Chondrocyte (in vitro differentiated cells): ENCODE measurements around the gene GGNBP2. TPM values are rescaled to one million over a fixed set of nuclear protein-coding genes. Genes with fewer than 3 reads are reported as not detected.

Experiments
- DNase-seq: peaks from one replicate; pipeline ENCODE4 v3.0.0; 2021; ENCODE audit warnings: mixed read lengths, low spot score
- H3K27ac Mint-ChIP-seq: one replicate; pipeline ENCODE4 v1.8.0; 2021; ENCODE audit warnings: mild to moderate bottlenecking, moderate library complexity, mixed read lengths; ENCODE audit not compliant: unreplicated experiment
- H3K27me3 Mint-ChIP-seq: 2 replicates; pipeline ENCODE4 v1.8.0; 2021; ENCODE audit warnings: low read depth, mixed read lengths
- H3K36me3 Mint-ChIP-seq: 2 replicates; pipeline ENCODE4 v1.8.0; 2021; ENCODE audit warnings: low read depth, mixed read lengths
- H3K4me1 Mint-ChIP-seq: 2 replicates; pipeline ENCODE4 v1.8.0; 2021; ENCODE audit warnings: low read depth, mild to moderate bottlenecking, mixed read lengths
- H3K4me3 Mint-ChIP-seq: one replicate; pipeline ENCODE4 v1.8.0; 2021; ENCODE audit warnings: mild to moderate bottlenecking, moderate library complexity, mixed read lengths; ENCODE audit not compliant: unreplicated experiment
- H3K9me3 Mint-ChIP-seq: 2 replicates; pipeline ENCODE4 v1.8.0; 2021; ENCODE audit warnings: low read depth, mixed read lengths
- total RNA-seq: library from RNA; stranded (reverse); gene quantifications from 3 replicates; pipeline ENCODE4 v1.2.1, GENCODE V29; 2021
- TF ChIP-seq, protein P1 (sequence below): fragments of 200-600 bp; sonication (generic); IDR thresholded peaks from 2 replicates; pipeline ENCODE4 v1.5.0; 2021; ENCODE audit warnings: antibody characterized with exemption, mild to moderate bottlenecking, moderate library complexity

The GGNBP2 gene
- total RNA-seq, 1 donor from 2014 or later, result 68.2 TPM

DNA sequence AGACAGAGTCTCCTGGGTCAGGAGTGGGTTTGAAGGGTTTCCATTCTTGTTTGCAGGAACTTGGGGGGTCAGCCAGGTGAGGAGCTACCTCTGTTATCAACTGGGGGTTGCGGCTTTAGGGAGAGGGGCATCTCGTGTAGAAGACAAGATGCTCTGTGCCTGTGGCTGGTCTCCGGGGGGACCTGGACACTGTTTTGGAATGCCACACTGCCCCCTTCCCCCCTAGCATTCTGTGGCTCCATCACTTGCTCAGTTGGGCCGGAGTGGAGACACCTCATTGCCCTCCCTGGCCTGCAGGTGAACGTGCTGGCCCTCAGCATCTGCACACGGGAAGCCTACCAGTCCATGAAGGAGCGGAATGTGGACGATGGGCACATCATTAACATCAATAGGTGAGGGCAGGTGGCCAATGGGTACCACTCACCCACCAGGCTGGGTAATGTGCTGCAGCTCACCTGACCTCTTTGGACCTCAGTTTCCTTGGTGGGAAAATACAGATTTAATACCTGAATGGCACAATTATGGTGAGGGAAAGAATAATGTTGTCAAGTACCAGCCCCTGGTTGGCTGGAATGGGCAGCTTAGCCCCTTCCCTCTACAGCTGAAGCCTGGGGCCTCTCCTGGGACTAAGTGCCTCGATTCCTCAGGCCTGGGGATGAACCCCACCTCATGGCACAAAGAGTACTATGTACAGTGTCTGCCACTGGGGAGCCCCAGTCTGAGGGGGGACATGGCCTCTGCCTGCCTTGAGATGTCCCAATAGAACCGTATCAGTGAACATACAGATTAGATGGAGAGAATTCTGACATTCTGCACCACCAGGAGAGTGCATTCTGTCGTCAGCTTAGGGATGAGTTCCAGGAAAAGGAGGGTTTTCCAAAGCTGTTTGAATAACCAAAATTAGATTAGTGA lies 53.4 kb downstream of the GGNBP2 start:
- H3K4me1 Mint-ChIP-seq, result peaks cover 25% of the 10 kb centered on the region
- peaks cover 2% of the 10 kb centered on the region for H3K36me3 Mint-ChIP-seq
- H3K9me3 Mint-ChIP-seq, result no peaks in the 10 kb centered on the region
- no peak overlapping the region for H3K4me3 Mint-ChIP-seq
- H3K27me3 Mint-ChIP-seq, result no peaks in the 10 kb centered on the region
- no peak for DNase-seq
- H3K27ac Mint-ChIP-seq, result no peak overlapping the region
- TF ChIP-seq, protein P1, sequence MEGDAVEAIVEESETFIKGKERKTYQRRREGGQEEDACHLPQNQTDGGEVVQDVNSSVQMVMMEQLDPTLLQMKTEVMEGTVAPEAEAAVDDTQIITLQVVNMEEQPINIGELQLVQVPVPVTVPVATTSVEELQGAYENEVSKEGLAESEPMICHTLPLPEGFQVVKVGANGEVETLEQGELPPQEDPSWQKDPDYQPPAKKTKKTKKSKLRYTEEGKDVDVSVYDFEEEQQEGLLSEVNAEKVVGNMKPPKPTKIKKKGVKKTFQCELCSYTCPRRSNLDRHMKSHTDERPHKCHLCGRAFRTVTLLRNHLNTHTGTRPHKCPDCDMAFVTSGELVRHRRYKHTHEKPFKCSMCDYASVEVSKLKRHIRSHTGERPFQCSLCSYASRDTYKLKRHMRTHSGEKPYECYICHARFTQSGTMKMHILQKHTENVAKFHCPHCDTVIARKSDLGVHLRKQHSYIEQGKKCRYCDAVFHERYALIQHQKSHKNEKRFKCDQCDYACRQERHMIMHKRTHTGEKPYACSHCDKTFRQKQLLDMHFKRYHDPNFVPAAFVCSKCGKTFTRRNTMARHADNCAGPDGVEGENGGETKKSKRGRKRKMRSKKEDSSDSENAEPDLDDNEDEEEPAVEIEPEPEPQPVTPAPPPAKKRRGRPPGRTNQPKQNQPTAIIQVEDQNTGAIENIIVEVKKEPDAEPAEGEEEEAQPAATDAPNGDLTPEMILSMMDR, result no peak

DNA sequence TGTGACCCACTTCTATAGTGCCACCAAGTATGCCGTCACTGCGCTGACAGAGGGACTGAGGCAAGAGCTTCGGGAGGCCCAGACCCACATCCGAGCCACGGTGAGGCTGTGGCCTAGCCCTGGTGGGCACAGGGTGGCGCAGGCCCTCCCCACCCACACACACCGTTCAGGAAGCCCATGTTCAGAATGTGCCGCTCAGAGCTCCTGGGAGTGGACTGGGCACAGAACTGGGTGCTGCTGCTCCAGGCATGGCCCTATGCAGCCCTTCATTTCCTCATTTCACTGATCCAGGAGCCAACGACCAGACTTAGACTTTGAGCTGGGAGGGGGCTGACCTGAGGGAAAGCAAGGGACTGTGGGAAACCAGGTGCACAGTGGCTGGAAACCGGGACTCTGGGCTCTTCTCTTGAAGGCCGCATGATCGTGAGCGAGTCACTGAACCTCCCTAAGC lies 54.3 kb downstream of the GGNBP2 start:
- Mint-ChIP-seq H3K27me3 (no peaks in the 10 kb centered on the region), H3K4me3 (no peak overlapping the region), H3K27ac (no peak overlapping the region), H3K4me1 (peaks cover 21% of the 10 kb centered on the region), H3K36me3 (peaks cover 2% of the 10 kb centered on the region), H3K9me3 (no peaks in the 10 kb centered on the region)
- TF ChIP-seq, protein P1, result no peak
- DNase-seq, result no peak

DNA sequence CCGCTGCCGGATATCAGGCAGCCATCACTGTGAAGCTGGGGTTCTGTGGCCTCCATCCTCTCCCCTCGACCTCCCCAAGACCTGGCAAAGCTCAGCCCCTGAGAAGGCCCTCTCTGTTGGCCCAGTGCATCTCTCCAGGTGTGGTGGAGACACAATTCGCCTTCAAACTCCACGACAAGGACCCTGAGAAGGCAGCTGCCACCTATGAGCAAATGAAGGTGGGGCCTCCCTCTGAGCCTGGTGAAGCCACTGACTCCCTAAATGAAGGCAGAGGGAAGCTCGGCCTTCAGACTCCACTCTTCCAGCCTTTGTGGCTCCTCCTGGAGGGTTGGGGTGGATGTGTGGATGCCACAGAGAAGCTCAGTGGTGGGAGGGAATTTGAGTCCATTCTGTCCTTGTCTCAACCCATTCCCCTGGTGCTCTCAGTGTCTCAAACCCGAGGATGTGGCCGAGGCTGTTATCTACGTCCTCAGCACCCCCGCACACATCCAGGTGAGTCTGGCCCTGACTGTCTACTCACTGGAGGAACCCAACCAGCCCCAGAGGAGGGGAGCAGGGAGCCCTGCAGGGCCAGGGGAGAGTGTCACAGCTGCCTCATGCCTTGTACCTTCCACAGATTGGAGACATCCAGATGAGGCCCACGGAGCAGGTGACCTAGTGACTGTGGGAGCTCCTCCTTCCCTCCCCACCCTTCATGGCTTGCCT lies 55.0 kb downstream of the GGNBP2 start:
- Mint-ChIP-seq H3K36me3 (peaks cover 2% of the 10 kb centered on the region), H3K9me3 (no peaks in the 10 kb centered on the region), H3K4me1 (peaks cover 25% of the 10 kb centered on the region), H3K27ac (no peak overlapping the region), H3K27me3 (no peaks in the 10 kb centered on the region), H3K4me3 (no peak overlapping the region)
- no peak for DNase-seq
- TF ChIP-seq, protein P1, result no peak

DNA sequence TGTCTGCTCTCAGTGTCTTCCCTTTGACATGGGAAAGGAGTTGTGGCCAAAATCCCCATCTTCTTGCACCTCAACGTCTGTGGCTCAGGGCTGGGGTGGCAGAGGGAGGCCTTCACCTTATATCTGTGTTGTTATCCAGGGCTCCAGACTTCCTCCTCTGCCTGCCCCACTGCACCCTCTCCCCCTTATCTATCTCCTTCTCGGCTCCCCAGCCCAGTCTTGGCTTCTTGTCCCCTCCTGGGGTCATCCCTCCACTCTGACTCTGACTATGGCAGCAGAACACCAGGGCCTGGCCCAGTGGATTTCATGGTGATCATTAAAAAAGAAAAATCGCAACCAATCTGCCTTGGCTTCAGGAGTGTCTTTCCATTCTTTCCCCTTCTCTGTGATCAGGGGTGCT lies 55.7 kb downstream of the GGNBP2 start:
- TF ChIP-seq, protein P1, result no peak
- H3K4me3 Mint-ChIP-seq, result peak overlapping the region; percentile 76
- H3K27me3 Mint-ChIP-seq, result no peaks in the 10 kb centered on the region
- H3K36me3 Mint-ChIP-seq, result no peaks in the 10 kb centered on the region
- H3K9me3 Mint-ChIP-seq, result no peaks in the 10 kb centered on the region
- peaks cover 25% of the 10 kb centered on the region for H3K4me1 Mint-ChIP-seq
- H3K27ac Mint-ChIP-seq, result peak overlapping the region; percentile 94
- no peak for DNase-seq

DNA sequence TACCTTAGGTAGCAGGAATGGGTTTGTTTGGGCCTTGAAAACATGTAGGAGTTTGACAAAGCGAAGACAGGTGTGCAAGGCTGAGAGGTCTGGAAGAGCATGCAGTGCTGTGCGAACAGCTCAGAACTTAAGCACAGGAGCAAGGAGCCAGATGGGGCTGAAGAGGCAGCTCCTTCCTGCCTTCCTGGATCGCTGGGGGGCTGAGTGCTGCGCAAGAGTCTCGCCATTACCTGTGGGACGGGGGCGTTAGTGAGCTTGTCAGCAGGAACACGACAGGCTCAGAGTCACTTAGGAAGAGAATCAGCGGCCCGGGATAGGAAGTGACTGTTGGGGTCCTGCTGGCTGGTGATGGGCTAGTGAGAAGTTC lies 56.2 kb downstream of the GGNBP2 start:
- H3K27ac Mint-ChIP-seq, result peak overlapping the region; percentile 94
- H3K27me3 Mint-ChIP-seq, result no peaks in the 10 kb centered on the region
- H3K9me3 Mint-ChIP-seq, result no peaks in the 10 kb centered on the region
- no peak for DNase-seq
- H3K4me3 Mint-ChIP-seq, result peak overlapping the region; percentile 76
- H3K4me1 Mint-ChIP-seq, result peaks cover 29% of the 10 kb centered on the region
- TF ChIP-seq, protein P1, result no peak
- H3K36me3 Mint-ChIP-seq, result no peaks in the 10 kb centered on the region
